HFFc6 (cell line): Measurements from ENCODE around the gene PRRT1. TPM values are rescaled to one million over a fixed set of nuclear protein-coding genes. Genes with fewer than 3 reads are reported as not detected.

Experiments used
- DNase-seq: peaks from one replicate; pipeline ENCODE4 v3.0.0-alpha.2; 2018
- H3K27ac Mint-ChIP-seq: 2 replicates; pipeline ENCODE4 v1.8.0; 2020; ENCODE audit warnings: mild to moderate bottlenecking, mixed read lengths
- H3K27me3 Mint-ChIP-seq: 2 replicates; pipeline ENCODE4 v1.8.0; 2021; ENCODE audit warnings: mild to moderate bottlenecking, moderate library complexity, mixed read lengths; ENCODE audit not compliant: insufficient read depth
- H3K36me3 Mint-ChIP-seq: 2 replicates; pipeline ENCODE4 v1.8.0; 2021; ENCODE audit warnings: low read depth, mixed read lengths
- H3K4me1 Mint-ChIP-seq: 2 replicates; pipeline ENCODE4 v1.8.0; 2020; ENCODE audit warnings: low read depth, mixed read lengths
- H3K4me3 Mint-ChIP-seq: 2 replicates; pipeline ENCODE4 v1.8.0; 2020; ENCODE audit warnings: mild to moderate bottlenecking, moderate library complexity, mixed read lengths
- H3K9me3 Mint-ChIP-seq: 2 replicates; pipeline ENCODE4 v1.8.0; 2020; ENCODE audit warnings: mild to moderate bottlenecking, mixed read lengths
- total RNA-seq, 6 experiments: library from RNA; stranded (reverse); fragmentation: NEBNext Ultra II Directional; extraction: Animal tissue kit (Norgen Biotek cat#: 25700); gene quantifications; 2 replicates in 1 of 6; 3 replicates in 5 of 6; pipeline ENCODE4 v1.2.3, GENCODE V29; 2021
- TF ChIP-seq, protein P1 (sequence below): fragments of 200-600 bp; sonication (generic); IDR thresholded peaks from 2 replicates; pipeline ENCODE4 v1.5.0; 2021; ENCODE audit warnings: antibody characterized with exemption, mild to moderate bottlenecking

The PRRT1 gene
- total RNA-seq, 6 experiments from 2014 or later = 2.6 to 5.8 (median 5.1) TPM

DNA sequence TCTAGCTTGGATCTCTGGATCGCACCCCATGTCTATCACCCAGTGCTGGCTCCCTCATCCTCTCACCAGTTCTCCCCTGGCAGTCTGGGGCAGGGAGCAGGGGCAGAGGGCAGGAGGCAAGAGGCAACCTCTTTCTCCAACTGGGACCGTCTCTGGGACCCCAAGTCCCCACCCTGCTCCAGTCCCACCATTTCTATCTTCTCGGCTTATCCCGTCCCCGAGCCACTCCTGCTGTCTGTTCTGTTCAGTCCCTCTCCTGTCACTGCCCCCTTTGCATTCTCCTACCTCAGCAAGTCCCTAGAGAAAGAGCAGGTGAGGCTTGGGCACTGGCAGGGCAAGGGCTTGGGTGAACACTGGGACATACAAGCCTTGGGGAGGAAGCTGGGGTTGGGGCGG, 42.0 kb downstream of the PRRT1 start:
- Mint-ChIP-seq H3K36me3 (peaks cover 22% of the 10 kb centered on the region), H3K27ac (no peak overlapping the region), H3K4me1 (peaks cover 60% of the 10 kb centered on the region), H3K9me3 (no peaks in the 10 kb centered on the region), H3K27me3 (peaks cover 7% of the 10 kb centered on the region), H3K4me3 (no peak overlapping the region)
- TF ChIP-seq, protein P1, sequence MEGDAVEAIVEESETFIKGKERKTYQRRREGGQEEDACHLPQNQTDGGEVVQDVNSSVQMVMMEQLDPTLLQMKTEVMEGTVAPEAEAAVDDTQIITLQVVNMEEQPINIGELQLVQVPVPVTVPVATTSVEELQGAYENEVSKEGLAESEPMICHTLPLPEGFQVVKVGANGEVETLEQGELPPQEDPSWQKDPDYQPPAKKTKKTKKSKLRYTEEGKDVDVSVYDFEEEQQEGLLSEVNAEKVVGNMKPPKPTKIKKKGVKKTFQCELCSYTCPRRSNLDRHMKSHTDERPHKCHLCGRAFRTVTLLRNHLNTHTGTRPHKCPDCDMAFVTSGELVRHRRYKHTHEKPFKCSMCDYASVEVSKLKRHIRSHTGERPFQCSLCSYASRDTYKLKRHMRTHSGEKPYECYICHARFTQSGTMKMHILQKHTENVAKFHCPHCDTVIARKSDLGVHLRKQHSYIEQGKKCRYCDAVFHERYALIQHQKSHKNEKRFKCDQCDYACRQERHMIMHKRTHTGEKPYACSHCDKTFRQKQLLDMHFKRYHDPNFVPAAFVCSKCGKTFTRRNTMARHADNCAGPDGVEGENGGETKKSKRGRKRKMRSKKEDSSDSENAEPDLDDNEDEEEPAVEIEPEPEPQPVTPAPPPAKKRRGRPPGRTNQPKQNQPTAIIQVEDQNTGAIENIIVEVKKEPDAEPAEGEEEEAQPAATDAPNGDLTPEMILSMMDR = no peak
- no peak for DNase-seq

DNA sequence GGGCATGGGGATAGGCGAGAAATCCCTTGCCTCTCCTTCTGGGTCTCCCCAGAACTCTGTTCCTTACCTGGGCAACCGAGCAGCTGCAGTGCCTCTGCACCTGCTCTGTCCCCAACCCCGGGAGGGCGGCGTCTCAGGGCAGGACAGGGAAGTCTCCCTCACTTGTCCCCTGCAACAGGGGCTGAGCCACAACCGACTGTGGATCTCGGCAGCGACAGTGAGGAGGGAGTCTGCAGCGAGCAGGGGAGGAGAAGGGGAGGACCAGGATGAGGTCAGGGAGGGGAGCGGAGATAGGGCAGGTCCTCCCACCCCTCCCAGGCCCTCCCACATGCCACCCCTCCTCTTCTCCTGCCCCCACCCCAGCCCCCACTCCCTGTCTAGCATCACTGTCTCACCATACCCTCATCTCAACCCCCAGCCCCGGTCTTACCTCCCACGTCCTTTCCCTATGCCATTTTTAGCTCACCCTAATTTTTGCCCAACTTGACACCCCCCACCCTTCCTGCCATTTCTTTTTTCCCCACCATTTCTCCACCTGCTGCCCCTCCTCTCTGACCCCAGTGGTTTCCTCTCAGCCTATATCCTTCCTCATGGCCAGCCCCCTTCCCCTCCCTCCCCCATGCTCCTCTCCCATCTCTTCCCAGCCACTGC, 42.5 kb downstream of the PRRT1 start, which contains the start of gene TNXB:
Gene TNXB, minus strand, starts transcription at position 225 of the 651 bp plus-strand sequence. CDS start 11,140 bp downstream, outside the sequence.
- H3K27ac Mint-ChIP-seq = peak within 1 kb of the TSS; percentile 57
- H3K27me3 Mint-ChIP-seq = peaks cover 10% of the 10 kb centered on the region
- H3K36me3 Mint-ChIP-seq = peaks cover 22% of the 10 kb centered on the region
- DNase-seq = no peak
- TF ChIP-seq, protein P1 = no peak
- peak within 1 kb of the TSS; percentile 72 for H3K4me3 Mint-ChIP-seq
- H3K4me1 Mint-ChIP-seq = peaks cover 55% of the 10 kb centered on the region
- H3K9me3 Mint-ChIP-seq = no peaks in the 10 kb centered on the region

DNA sequence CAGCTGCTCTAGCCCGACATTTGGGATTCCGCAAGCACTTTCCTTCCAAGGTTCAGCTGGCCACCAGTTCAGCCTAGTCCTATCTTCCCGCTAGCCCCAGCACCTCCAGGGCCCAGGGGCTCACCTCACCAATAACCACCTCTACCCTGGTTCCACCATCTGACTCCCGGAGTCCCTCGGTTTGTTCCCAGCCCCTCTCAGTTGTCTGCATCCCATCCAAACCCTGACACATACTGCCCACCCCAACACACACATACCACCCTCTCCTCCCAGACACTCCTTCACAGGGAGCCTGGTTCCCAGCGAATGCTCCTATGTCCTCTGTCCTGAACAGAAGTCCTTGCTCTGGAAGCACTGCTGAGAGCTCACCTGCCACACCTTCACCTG, 43.0 kb downstream of the PRRT1 start:
- H3K27me3 Mint-ChIP-seq = peaks cover 12% of the 10 kb centered on the region
- H3K4me1 Mint-ChIP-seq = peaks cover 50% of the 10 kb centered on the region
- H3K4me3 Mint-ChIP-seq = peak overlapping the region; percentile 72
- H3K36me3 Mint-ChIP-seq = peaks cover 21% of the 10 kb centered on the region
- no peaks in the 10 kb centered on the region for H3K9me3 Mint-ChIP-seq
- TF ChIP-seq, protein P1 = no peak
- peak overlapping the region; percentile 57; the same call in 1 of the 2 replicates for H3K27ac Mint-ChIP-seq
- DNase-seq = no peak

DNA sequence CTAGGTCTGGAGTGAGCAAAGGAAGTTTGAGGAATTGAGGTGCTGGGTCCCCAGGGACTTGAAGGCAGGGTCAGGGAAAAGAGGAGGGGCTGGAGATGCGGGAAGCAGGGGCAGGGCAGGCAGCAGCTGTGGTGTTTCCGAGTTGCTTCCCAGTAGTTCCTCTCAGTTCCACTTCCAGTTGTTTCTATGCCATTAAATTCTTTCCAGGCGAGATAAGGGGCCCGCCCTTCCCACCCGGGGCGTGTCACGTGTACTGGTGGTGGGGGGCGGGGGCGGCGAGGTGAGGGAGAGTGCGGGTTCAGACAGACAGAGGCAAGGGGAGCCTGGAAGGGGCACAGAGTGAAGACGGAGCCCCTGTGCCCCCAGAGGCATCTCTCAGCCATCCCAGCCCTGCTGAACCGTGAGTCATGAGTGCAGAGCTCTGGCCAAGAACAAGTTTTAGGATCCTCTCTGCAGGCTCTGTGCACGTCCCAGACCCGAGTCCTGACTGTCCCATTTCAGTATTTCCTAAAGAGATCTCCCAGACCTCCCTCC, 43.6 kb downstream of the PRRT1 start:
- no peaks in the 10 kb centered on the region for H3K9me3 Mint-ChIP-seq
- peak overlapping the region; percentile 72 for H3K4me3 Mint-ChIP-seq

DNA sequence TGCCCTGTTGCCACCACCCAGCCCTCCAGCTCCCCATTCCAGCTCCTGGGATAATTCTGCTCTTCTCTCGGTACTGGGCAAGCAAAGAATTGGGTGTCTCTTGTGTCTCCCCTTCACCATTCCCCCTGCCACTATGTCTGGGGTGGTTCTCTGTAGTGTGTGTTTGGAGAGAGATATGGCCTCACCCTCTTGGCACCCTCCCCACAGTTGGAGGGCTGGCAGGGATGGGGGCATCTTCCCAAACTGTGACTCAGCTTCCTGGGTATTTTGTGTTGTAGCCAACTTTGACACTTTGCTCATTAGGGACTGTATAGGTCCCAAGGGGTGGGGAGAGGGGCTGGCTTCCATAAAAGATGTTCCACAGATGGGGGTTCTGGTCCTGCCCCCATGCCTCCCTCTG, 44.3 kb downstream of the PRRT1 start:
- Mint-ChIP-seq H3K4me1 (peaks cover 37% of the 10 kb centered on the region), H3K27me3 (peaks cover 16% of the 10 kb centered on the region), H3K27ac (peak overlapping the region; percentile 57; the same call in 1 of the 2 replicates), H3K36me3 (peaks cover 16% of the 10 kb centered on the region), H3K9me3 (no peaks in the 10 kb centered on the region), H3K4me3 (peak overlapping the region; percentile 72)
- DNase-seq = no peak
- TF ChIP-seq, protein P1 = no peak

More for the DNA sequence above, 43.6 kb downstream of the PRRT1 start:
- Mint-ChIP-seq H3K4me1 (peaks cover 44% of the 10 kb centered on the region), H3K36me3 (peaks cover 19% of the 10 kb centered on the region), H3K27ac (peak overlapping the region; percentile 57), H3K27me3 (peaks cover 16% of the 10 kb centered on the region)
- DNase-seq = peak; percentile 29
- TF ChIP-seq, protein P1 = no peak
